HG03196 (cell line): ENCODE results near the gene DIAPH3.

Experiments used
- ATAC-seq: cut with Tn5 transposase; IDR thresholded peaks from one replicate; pipeline ENCODE4 v1.9.1; 2021; ENCODE audit not compliant: unreplicated experiment

Gene DIAPH3

GRCh38 chr13:59790626-59791025, 373.1 kb downstream of the DIAPH3 start:
- ATAC-seq, result no peak

- ATAC-seq, result no peak
These were observed 374.2 kb downstream of the DIAPH3 start for GRCh38 chr13:59789558-59789957.

- no peak for ATAC-seq
These were observed 376.0 kb downstream of the DIAPH3 start for GRCh38 chr13:59787679-59788078.

GRCh38 chr13:59782696-59783095, 381.0 kb downstream of the DIAPH3 start:
- no peak for ATAC-seq

- ATAC-seq, result no peak
These were observed 383.7 kb downstream of the DIAPH3 start for GRCh38 chr13:59780058-59780457.

- no peak for ATAC-seq
These were observed 386.6 kb downstream of the DIAPH3 start for GRCh38 chr13:59776924-59777690.

- no peak for ATAC-seq
These were observed 389.2 kb downstream of the DIAPH3 start for GRCh38 chr13:59774491-59774971.

GRCh38 chr13:59771272-59771671, 392.5 kb downstream of the DIAPH3 start:
- no peak for ATAC-seq

GRCh38 chr13:59770451-59770850, 393.3 kb downstream of the DIAPH3 start:
- no peak for ATAC-seq

GRCh38 chr13:59766236-59766635, 397.5 kb downstream of the DIAPH3 start:
- ATAC-seq, result no peak

GRCh38 chr13:59755632-59756290, 408.0 kb downstream of the DIAPH3 start:
- ATAC-seq, result no peak

- no peak for ATAC-seq
These were observed 409.3 kb downstream of the DIAPH3 start for GRCh38 chr13:59754411-59754810.

- ATAC-seq, result no peak
These were observed 412.9 kb downstream of the DIAPH3 start for GRCh38 chr13:59750860-59751259.

- no peak for ATAC-seq
These were observed 415.7 kb downstream of the DIAPH3 start for GRCh38 chr13:59748046-59748445.

GRCh38 chr13:59747529-59747928, 416.2 kb downstream of the DIAPH3 start:
- no peak for ATAC-seq

GRCh38 chr13:59746291-59746962, 417.3 kb downstream of the DIAPH3 start:
- no peak for ATAC-seq

- ATAC-seq, result peak; percentile 51
These were observed 418.3 kb downstream of the DIAPH3 start for GRCh38 chr13:59745392-59745788.

GRCh38 chr13:59744747-59745391, 418.9 kb downstream of the DIAPH3 start:
- ATAC-seq, result peak; percentile 45

- ATAC-seq, result no peak
These were observed 420.5 kb downstream of the DIAPH3 start for GRCh38 chr13:59743195-59743594.

GRCh38 chr13:59742467-59742866, 421.3 kb downstream of the DIAPH3 start:
- ATAC-seq, result no peak

- no peak for ATAC-seq
These were observed 424.8 kb downstream of the DIAPH3 start for GRCh38 chr13:59738921-59739320.
